Osteoblast (primary cell): Measurements from ENCODE around the gene IFFO2. TPM values are rescaled to one million over a fixed set of nuclear protein-coding genes. Genes with fewer than 3 reads are reported as not detected.

ENCODE experiments used
- DNase-seq: peaks from one replicate; pipeline ENCODE4 v3.0.0; 2011; ENCODE audit warnings: low spot score, mixed read lengths; ENCODE audit not compliant: insufficient read length; ENCODE audit errors: missing footprints
- H2AFZ ChIP-seq: 2 replicates; pipeline ENCODE4 v1.6.0; 2011; ENCODE audit warnings: mild to moderate bottlenecking, low read length
- H3K27ac ChIP-seq: 2 replicates; pipeline ENCODE4 v1.5.1; 2011; ENCODE audit warnings: mild to moderate bottlenecking, low read depth, low read length, moderate library complexity
- H3K27me3 ChIP-seq: 2 replicates; pipeline ENCODE4 v1.6.0; 2012; ENCODE audit warnings: mild to moderate bottlenecking, control low read depth, inconsistent platforms, low read length, moderate library complexity; ENCODE audit not compliant: insufficient read depth
- H3K36me3 ChIP-seq: 2 replicates; pipeline ENCODE4 v1.5.1; 2011; ENCODE audit warnings: mild to moderate bottlenecking, low read length, control low read depth, moderate library complexity; ENCODE audit not compliant: insufficient read depth
- H3K4me1 ChIP-seq: 2 replicates; pipeline ENCODE4 v1.5.1; 2011; ENCODE audit warnings: mild to moderate bottlenecking, low read length, control low read depth, moderate library complexity; ENCODE audit not compliant: insufficient read depth
- H3K4me2 ChIP-seq: 2 replicates; pipeline ENCODE4 v1.6.0; 2011; ENCODE audit warnings: mild to moderate bottlenecking, low read length; ENCODE audit not compliant: insufficient read depth
- H3K4me3 ChIP-seq: fragments of 200-600 bp; sonication (generic); 3 replicates; pipeline ENCODE4 v1.5.1; 2012; ENCODE audit warnings: mild to moderate bottlenecking, low read length, inconsistent platforms; ENCODE audit not compliant: insufficient read depth
- H3K79me2 ChIP-seq: 2 replicates; pipeline ENCODE4 v1.6.0; 2012; ENCODE audit warnings: mild to moderate bottlenecking, low read length, control low read depth, inconsistent platforms; ENCODE audit not compliant: insufficient read depth
- H3K9me3 ChIP-seq: 2 replicates; pipeline ENCODE4 v1.5.1; 2011; ENCODE audit warnings: low read depth, low read length, control low read depth
- H4K20me1 ChIP-seq: 2 replicates; pipeline ENCODE4 v1.6.0; 2012; ENCODE audit warnings: mild to moderate bottlenecking, low read length, control low read depth; ENCODE audit not compliant: insufficient read depth
- CTCF ChIP-seq: IDR thresholded peaks from 2 replicates; pipeline ENCODE4 v1.5.1; 2011; ENCODE audit warnings: mild to moderate bottlenecking, low read depth, low read length, moderate library complexity; ENCODE audit errors: extremely low read depth
- total RNA-seq: library from RNA; depleted of rRNA; stranded (reverse); fragments of >200 nt; gene quantifications from 2 replicates; pipeline ENCODE4 v1.2.3, GENCODE V29; 2012

The IFFO2 gene
- total RNA-seq, 1 donor = 10.9 TPM

- DNase-seq = peak; percentile 97
- H3K9me3 ChIP-seq = no peaks in the 10 kb centered on the region
- no peak for TF ChIP-seq CTCF
- H3K36me3 ChIP-seq = no peaks in the 10 kb centered on the region
- no peak overlapping the region for H2AFZ ChIP-seq
- peaks cover 9% of the 10 kb centered on the region for H4K20me1 ChIP-seq
- H3K79me2 ChIP-seq = no peaks in the 10 kb centered on the region
- peak overlapping the region; percentile 31 for H3K27ac ChIP-seq
- peaks cover 39% of the 10 kb centered on the region for H3K4me1 ChIP-seq
- peak overlapping the region; percentile 29 for H3K4me2 ChIP-seq
- no peak overlapping the region for H3K4me3 ChIP-seq
- H3K27me3 ChIP-seq = no peaks in the 10 kb centered on the region
Observed at GRCh38 chr1:18886003-18886335, 70.5 kb downstream of the IFFO2 start.

- H3K36me3 ChIP-seq = no peaks in the 10 kb centered on the region
- H3K4me2 ChIP-seq = no peak overlapping the region
- no peaks in the 10 kb centered on the region for H3K79me2 ChIP-seq
- no peaks in the 10 kb centered on the region for H3K27me3 ChIP-seq
- no peak for TF ChIP-seq CTCF
- H3K9me3 ChIP-seq = no peaks in the 10 kb centered on the region
- H3K27ac ChIP-seq = no peak overlapping the region
- peaks cover 9% of the 10 kb centered on the region for H4K20me1 ChIP-seq
- no peak overlapping the region for H3K4me3 ChIP-seq
- no peak for DNase-seq
- H2AFZ ChIP-seq = no peak overlapping the region
- H3K4me1 ChIP-seq = peaks cover 33% of the 10 kb centered on the region
Observed at GRCh38 chr1:18885311-18886002, 71.0 kb downstream of the IFFO2 start.

- no peak for TF ChIP-seq CTCF
- no peak overlapping the region for H3K4me2 ChIP-seq
- H4K20me1 ChIP-seq = peaks cover 9% of the 10 kb centered on the region
- H2AFZ ChIP-seq = no peak overlapping the region
- peak; percentile 69 for DNase-seq
- H3K36me3 ChIP-seq = no peaks in the 10 kb centered on the region
- H3K79me2 ChIP-seq = no peaks in the 10 kb centered on the region
- H3K4me1 ChIP-seq = peaks cover 33% of the 10 kb centered on the region
- no peaks in the 10 kb centered on the region for H3K9me3 ChIP-seq
- H3K27me3 ChIP-seq = no peaks in the 10 kb centered on the region
- no peak overlapping the region for H3K4me3 ChIP-seq
- no peak overlapping the region for H3K27ac ChIP-seq
Observed at GRCh38 chr1:18884727-18885126, 71.7 kb downstream of the IFFO2 start.

GRCh38 chr1:18884419-18884717, 72.1 kb downstream of the IFFO2 start:
- DNase-seq = no peak
- H3K9me3 ChIP-seq = no peaks in the 10 kb centered on the region
- TF ChIP-seq CTCF = no peak

More at GRCh38 chr1:18884419-18884717, 72.1 kb downstream of the IFFO2 start:
- Histone ChIP-seq H3K36me3 (no peaks in the 10 kb centered on the region), H3K4me3 (no peak overlapping the region), H3K4me1 (peaks cover 33% of the 10 kb centered on the region), H3K4me2 (no peak overlapping the region), H2AFZ (no peak overlapping the region), H3K27me3 (no peaks in the 10 kb centered on the region), H4K20me1 (peaks cover 9% of the 10 kb centered on the region), H3K27ac (no peak overlapping the region), H3K79me2 (no peaks in the 10 kb centered on the region)
